T-helper 17 cell (primary cell): Measurements from ENCODE around the gene RAB18. TPM values are rescaled to one million over a fixed set of nuclear protein-coding genes. Genes with fewer than 3 reads are reported as not detected.

Source experiments
- ATAC-seq: fragments of 150-1000 bp; cut with Tn5 transposase; 2 replicates; pipeline ENCODE4 v1.10.0; 2021; ENCODE audit warnings: mild to moderate bottlenecking, moderate library complexity
- DNase-seq, 3 donors: peaks; one replicate each; pipeline versions ENCODE4 v3.0.0 to v3.0.0-alpha.2; 2020 to 2021
- H3K9me3 ChIP-seq: one replicate; pipeline ENCODE4 v1.7.0; 2013; ENCODE audit warnings: low read length, mild to moderate bottlenecking; ENCODE audit not compliant: control insufficient read depth, poor library complexity, severe bottlenecking
- H3K27ac Mint-ChIP-seq: one replicate; pipeline ENCODE4 v1.8.0; 2022; ENCODE audit warnings: mild to moderate bottlenecking, moderate library complexity, mixed read lengths
- H3K27me3 Mint-ChIP-seq: one replicate; pipeline ENCODE4 v1.8.0; 2022; ENCODE audit warnings: mixed read lengths
- H3K36me3 Mint-ChIP-seq: one replicate; pipeline ENCODE4 v1.8.0; 2022; ENCODE audit warnings: low read depth, mixed read lengths
- H3K4me1 Mint-ChIP-seq: one replicate; pipeline ENCODE4 v1.8.0; 2022; ENCODE audit warnings: mild to moderate bottlenecking, mixed read lengths
- H3K4me3 Mint-ChIP-seq: one replicate; pipeline ENCODE4 v1.8.0; 2022; ENCODE audit warnings: mild to moderate bottlenecking, moderate library complexity, mixed read lengths
- total RNA-seq, 4 donors: library from RNA in 2 of 4; stranded (reverse) in 2 of 4; gene quantifications; one replicate each; pipeline ENCODE4 v1.2.3 and lab custom pipeline; 2022 to 2026

The RAB18 gene
- total RNA-seq, 2 donors from 2014 or later: 101 to 112 TPM

DNA sequence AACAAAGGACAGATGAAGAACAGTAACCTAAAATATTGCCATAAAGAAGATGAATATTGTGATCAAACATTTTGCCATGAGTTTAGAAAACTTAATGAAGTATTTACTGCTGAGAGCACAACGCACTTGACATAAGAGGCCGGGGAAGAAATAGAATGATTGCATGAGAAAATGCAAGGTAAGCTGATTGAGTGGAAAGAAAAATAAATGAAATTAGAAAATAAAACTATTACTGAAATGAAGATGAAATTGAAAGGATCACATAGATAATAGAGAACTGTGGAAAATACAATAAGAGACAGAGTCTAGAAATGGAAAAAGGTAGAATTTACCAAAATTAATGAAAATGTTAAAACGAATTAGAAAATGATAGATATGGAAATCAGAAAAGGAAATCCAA is 10.1 kb downstream of the RAB18 start:
- DNase-seq (no peak), ATAC-seq (no peak)
- Mint-ChIP-seq H3K4me3 (peak overlapping the region; percentile 47), H3K27ac (peak overlapping the region; percentile 91), H3K27me3 (no peaks in the 10 kb centered on the region), H3K36me3 (peaks cover 15% of the 10 kb centered on the region), H3K4me1 (peaks cover 50% of the 10 kb centered on the region)
- H3K9me3 ChIP-seq: no peaks in the 10 kb centered on the region

DNA sequence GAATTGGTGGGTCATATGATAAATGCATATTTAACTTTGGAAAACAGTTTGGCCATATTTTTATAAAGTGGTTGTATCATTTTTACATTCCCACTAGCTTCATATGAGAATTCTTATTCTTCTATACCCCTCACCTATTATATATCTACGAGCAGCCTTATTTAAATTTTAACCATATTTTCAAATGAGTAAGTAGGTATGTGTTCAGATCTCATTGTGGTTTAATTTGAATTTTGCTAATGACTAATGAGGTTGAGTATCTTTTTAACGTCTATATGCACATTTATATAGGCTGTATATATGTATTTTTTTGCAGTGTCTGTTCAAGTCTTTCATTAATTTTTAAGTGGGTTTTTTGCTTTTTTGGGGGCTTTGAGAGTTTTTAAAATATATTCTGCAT is 14.2 kb downstream of the RAB18 start:
- DNase-seq (no peak), ATAC-seq (no peak)
- Mint-ChIP-seq H3K36me3 (peaks cover 5% of the 10 kb centered on the region), H3K27ac (no peak overlapping the region), H3K27me3 (no peaks in the 10 kb centered on the region), H3K4me3 (no peak overlapping the region), H3K4me1 (peaks cover 56% of the 10 kb centered on the region)
- H3K9me3 ChIP-seq: no peaks in the 10 kb centered on the region

DNA sequence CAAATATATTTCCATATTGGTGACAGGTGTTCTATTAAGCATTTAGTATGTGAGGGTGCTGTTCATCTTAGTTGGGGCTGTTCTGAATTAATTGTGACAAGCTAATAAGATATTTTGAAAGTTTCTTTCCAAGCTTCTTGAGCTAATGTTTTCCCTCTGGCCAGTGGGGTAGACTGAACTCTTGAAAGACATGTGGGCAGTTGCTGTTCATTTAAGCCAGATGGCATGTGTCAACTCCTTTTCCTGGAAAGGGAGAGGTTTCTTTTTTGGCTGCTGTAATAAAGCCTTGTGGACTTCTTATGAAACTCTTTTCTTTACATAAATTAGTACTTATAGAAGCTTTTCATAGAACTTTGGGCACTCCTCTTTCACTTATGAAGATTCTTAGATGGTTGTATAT is 21.7 kb downstream of the RAB18 start:
- H3K27ac Mint-ChIP-seq: no peak overlapping the region
- no peak for ATAC-seq

DNA sequence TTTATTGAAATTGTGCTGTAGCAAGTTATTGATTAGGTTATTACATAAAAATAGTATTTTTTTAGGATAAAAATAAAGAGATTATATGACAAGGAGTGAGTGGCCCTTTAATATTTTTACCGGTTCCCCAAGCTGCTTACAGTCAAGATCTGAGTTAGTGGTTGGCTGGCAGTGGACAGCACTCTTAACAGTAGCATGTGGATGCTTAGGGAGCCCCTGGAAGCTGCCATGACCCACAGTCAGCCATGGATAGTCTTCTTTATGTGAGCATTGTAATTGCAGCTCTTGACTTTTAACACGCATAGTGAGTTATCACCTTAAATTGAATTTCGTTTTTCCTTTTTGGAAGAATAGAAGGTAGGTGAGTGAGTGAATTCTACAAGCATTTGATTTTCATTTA is 22.1 kb downstream of the RAB18 start:
- ATAC-seq: no peak
- H3K9me3 ChIP-seq: no peaks in the 10 kb centered on the region
- H3K27ac Mint-ChIP-seq: no peak overlapping the region
- peaks cover 60% of the 10 kb centered on the region for H3K4me1 Mint-ChIP-seq
- no peak overlapping the region for H3K4me3 Mint-ChIP-seq
- DNase-seq: no peak
- no peaks in the 10 kb centered on the region for H3K27me3 Mint-ChIP-seq
- peaks cover 4% of the 10 kb centered on the region for H3K36me3 Mint-ChIP-seq

More for the DNA sequence above, 21.7 kb downstream of the RAB18 start:
- no peak for DNase-seq
- peaks cover 4% of the 10 kb centered on the region for H3K36me3 Mint-ChIP-seq
- H3K27me3 Mint-ChIP-seq: no peaks in the 10 kb centered on the region
- H3K9me3 ChIP-seq: no peaks in the 10 kb centered on the region
- H3K4me3 Mint-ChIP-seq: no peak overlapping the region
- peaks cover 59% of the 10 kb centered on the region for H3K4me1 Mint-ChIP-seq

DNA sequence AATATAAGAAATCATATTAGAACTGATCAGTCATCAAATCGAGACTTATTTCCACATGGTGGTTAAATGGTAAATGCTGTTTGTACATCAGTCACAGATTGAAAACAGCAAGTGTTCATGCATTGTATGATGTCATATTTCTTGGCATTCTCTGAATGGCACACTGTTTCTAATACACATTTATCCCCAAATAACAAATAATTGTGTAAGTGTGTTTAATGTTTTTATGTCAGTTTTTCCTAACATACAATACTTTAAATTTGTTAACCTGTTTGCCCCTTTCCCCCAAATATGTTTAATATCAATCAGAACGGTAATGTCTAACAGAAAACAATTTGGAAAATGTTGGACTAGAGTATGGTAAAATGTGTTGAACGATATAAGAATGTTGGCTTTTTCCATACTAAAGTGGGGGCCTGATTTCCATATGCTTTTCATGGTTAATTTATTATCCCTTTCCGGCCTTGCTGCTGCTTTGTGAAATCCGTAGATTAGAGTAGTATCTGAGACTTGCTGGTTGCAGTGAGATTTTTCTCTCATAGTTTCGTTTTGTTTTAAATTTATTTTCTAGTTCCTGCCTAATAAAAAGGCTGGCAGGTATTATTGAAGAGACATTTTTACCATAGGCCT is 23.7 kb downstream of the RAB18 start:
- no peaks in the 10 kb centered on the region for H3K9me3 ChIP-seq
- no peak overlapping the region for H3K4me3 Mint-ChIP-seq
- DNase-seq (no peak), ATAC-seq (no peak)
- peaks cover 50% of the 10 kb centered on the region for H3K4me1 Mint-ChIP-seq
- peaks cover 4% of the 10 kb centered on the region for H3K36me3 Mint-ChIP-seq
- H3K27me3 Mint-ChIP-seq: no peaks in the 10 kb centered on the region
- peak overlapping the region; percentile 67 for H3K27ac Mint-ChIP-seq

DNA sequence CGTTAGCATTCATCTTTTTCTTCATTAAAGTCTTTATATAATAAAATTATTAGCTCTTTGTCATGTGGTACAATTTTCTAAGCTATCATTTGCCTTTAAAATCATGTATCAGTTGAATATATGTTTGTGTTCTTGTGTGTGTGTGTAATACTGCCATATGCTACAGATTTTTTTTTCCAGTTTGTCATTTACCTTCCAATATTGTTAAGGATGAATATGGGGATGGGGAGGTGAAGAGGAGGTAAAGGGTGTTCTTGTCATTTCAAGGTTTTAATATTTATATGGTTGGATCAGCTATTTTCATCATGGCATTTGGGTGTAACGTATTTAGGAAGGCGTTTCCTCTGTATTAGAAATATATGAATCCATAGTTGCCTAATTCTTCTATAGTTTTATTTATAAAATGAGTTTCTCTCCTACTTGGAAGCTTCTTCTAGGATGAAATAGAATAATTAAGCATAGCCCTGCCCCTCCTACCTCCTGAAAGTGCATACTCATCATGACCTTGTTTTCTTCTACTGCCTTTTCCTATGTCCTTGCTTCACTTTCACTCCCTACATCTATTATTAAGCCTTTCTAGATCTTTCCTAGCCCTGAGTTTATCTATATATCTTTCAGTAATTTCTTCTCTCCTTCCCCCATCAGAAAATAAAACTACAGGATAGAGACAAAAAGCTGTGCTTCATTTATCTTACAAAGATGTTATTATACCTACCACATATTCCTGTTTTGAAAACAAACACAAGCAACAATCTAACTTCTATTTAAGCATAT is 25.1 kb downstream of the RAB18 start:
- no peak overlapping the region for H3K4me3 Mint-ChIP-seq
- no peaks in the 10 kb centered on the region for H3K9me3 ChIP-seq
- peak overlapping the region; percentile 88 for H3K27ac Mint-ChIP-seq
- DNase-seq (no peak), ATAC-seq (no peak)
- H3K4me1 Mint-ChIP-seq: peaks cover 43% of the 10 kb centered on the region
- H3K27me3 Mint-ChIP-seq: no peaks in the 10 kb centered on the region
- H3K36me3 Mint-ChIP-seq: peaks cover 4% of the 10 kb centered on the region

DNA sequence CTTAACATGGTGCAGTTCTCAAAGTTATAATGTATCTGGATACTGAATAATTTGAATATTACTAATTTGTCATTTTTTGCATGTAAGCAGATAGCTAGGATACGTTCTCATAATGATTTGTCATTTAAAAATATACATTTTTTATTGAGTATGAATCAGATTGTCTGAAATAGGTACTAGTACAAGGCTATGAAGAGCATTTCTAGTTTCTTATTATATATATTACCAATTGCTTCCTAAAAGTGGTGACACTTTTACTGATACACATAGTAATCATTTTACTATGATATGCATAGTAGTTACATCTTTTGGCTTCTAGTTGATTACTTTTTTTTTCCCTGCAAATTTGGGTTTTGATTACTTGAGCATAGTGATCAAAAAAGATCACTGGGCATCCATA is 26.4 kb downstream of the RAB18 start:
- no peaks in the 10 kb centered on the region for H3K9me3 ChIP-seq
- no peak for ATAC-seq
- no peak for DNase-seq
- H3K27ac Mint-ChIP-seq: peak overlapping the region; percentile 87
- peaks cover 32% of the 10 kb centered on the region for H3K4me1 Mint-ChIP-seq
- H3K4me3 Mint-ChIP-seq: no peak overlapping the region
- no peaks in the 10 kb centered on the region for H3K27me3 Mint-ChIP-seq
- peaks cover 4% of the 10 kb centered on the region for H3K36me3 Mint-ChIP-seq

DNA sequence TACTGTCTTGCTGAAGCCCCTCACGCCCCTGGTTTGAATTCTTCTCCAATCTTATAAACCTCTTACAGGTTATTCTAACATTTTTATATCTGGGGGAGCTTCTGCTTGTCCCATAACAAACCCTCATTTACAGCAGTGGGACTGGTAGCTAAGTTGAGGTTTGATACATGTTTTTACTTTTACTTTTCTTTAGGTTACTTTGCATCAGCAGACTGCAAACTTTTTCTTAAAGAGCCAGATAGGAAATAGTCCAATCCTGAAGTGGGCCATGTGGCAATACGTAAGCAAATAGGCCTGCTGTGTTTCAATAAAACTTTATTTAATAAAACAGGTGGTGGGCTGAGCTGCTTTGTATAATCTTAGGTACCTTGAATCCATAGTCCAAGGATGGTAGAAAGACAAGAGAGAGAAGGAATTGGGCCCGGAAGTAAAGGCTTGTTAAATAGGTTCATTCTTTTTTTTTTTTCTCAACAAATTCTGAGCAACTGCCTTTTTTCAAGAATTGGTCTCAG is 27.3 kb downstream of the RAB18 start:
- ATAC-seq (peak; percentile 18), DNase-seq (no peak)
- Mint-ChIP-seq H3K27me3 (no peaks in the 10 kb centered on the region), H3K27ac (peak overlapping the region; percentile 87), H3K4me3 (peak overlapping the region; percentile 68), H3K4me1 (peaks cover 29% of the 10 kb centered on the region), H3K36me3 (peaks cover 4% of the 10 kb centered on the region)
- H3K9me3 ChIP-seq: no peaks in the 10 kb centered on the region

DNA sequence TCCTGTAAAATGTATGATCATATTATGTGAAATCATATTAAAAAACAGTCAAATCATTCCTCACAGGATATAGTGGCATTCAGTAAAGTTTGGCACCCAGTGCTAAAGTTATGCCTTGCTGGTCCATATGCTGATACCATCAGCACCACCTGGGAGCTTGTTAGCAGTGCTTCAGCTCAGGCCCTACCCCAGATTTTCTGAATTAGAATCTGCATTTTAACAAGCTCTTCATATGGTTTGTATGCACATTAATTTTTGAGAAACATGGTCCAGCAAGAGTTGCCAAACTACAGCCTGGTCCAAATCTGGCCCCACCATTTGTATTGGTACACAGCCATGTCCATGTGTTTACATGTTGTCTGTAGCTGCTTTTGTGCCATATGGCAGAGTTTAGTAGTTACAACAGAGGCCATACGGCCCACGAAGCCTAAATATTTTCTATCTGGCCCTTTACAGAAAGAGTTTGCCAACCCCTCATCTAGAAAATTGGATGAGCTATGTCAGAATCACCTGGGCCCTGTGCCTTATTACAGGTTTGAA is 30.1 kb downstream of the RAB18 start:
- Mint-ChIP-seq H3K4me3 (no peak overlapping the region), H3K27ac (no peak overlapping the region), H3K4me1 (peaks cover 24% of the 10 kb centered on the region), H3K36me3 (peaks cover 3% of the 10 kb centered on the region), H3K27me3 (no peaks in the 10 kb centered on the region)
- ATAC-seq: no peak
- no peaks in the 10 kb centered on the region for H3K9me3 ChIP-seq
- DNase-seq: no peak

DNA sequence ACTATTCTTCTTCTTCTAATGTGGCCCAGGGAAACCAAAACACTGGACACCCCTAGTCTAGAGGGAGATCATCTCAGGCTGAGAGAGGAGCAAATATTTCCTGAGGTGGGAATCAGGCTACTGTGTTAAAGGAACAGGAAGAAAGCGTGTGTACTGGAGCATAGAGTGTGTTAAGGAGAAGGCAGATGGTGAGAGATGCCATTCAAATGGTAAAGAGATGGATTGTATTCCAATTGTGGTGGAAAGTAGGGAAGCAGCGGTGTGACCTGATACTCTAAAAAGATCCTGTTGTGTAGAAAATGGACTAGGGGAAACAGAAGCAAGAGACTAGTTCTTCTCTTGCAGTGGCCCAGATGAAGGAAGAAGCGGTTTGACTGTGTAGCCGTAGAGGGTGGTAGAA is 31.2 kb downstream of the RAB18 start:
- H3K4me3 Mint-ChIP-seq: no peak overlapping the region
- H3K9me3 ChIP-seq: no peaks in the 10 kb centered on the region
- H3K4me1 Mint-ChIP-seq: peaks cover 21% of the 10 kb centered on the region
- no peak for ATAC-seq
- DNase-seq: no peak
- H3K27ac Mint-ChIP-seq: no peak overlapping the region
- no peaks in the 10 kb centered on the region for H3K27me3 Mint-ChIP-seq
- H3K36me3 Mint-ChIP-seq: no peaks in the 10 kb centered on the region

DNA sequence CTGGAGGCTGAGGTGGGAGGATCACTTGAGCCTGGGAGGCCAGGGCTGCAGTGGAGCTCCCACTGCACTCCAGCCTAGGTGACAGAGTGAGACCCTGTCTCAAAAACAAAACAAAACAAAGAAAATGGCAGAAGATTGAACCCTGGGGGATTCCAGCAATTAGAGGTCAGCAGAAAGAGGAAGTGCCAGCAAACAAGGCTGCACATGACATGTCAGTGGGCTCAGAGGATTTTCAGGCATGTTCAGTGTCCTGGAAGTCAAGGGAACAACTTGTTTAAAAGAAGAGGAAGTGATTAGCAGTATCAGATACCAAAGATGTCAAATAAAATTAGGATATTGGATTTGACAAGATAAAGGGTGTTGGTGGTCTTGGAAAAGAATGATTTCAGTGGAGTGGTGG is 32.3 kb downstream of the RAB18 start:
- Mint-ChIP-seq H3K4me3 (no peak overlapping the region), H3K4me1 (peaks cover 26% of the 10 kb centered on the region), H3K36me3 (no peaks in the 10 kb centered on the region), H3K27ac (no peak overlapping the region), H3K27me3 (no peaks in the 10 kb centered on the region)
- no peaks in the 10 kb centered on the region for H3K9me3 ChIP-seq
- no peak for ATAC-seq
- no peak for DNase-seq

DNA sequence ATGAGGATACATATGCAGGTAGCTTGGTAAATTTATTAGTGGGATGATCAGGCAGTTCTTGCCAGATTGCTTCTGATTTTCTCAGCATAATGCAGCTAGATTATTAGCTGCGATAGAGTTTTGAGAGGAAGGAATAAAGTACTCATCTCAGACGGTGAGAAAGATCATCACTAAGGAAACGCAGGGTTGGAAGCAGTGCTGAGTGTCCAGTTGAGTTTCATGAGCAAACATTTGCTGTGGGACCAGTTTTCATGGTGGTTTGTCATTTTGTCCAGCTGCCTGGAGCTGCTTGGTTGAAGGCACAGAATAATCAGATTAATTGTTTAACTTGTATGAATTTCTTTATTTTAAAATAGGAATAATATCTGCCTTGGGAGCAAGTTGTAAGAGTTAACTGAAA is 33.1 kb downstream of the RAB18 start:
- H3K4me3 Mint-ChIP-seq: no peak overlapping the region
- no peaks in the 10 kb centered on the region for H3K9me3 ChIP-seq
- H3K27ac Mint-ChIP-seq: no peak overlapping the region
- no peak for ATAC-seq
- no peaks in the 10 kb centered on the region for H3K27me3 Mint-ChIP-seq
- H3K36me3 Mint-ChIP-seq: no peaks in the 10 kb centered on the region
- peaks cover 29% of the 10 kb centered on the region for H3K4me1 Mint-ChIP-seq
- no peak for DNase-seq

DNA sequence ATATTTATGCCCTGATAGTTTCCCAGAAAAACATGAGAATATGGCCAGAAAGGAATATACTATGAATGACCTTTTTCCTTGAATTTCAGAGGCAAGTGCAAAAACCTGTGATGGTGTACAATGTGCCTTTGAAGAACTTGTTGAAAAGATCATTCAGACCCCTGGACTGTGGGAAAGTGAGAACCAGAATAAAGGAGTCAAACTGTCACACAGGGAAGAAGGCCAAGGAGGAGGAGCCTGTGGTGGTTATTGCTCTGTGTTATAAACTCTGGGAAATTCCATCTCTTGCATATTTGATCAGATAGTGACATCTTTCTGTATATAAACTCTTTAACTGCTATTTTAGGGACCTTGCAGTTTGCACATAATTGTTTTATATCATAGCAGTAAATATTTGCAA is 33.7 kb downstream of the RAB18 start:
- H3K4me1 Mint-ChIP-seq: peaks cover 33% of the 10 kb centered on the region
- peak overlapping the region; percentile 82 for H3K27ac Mint-ChIP-seq
- H3K9me3 ChIP-seq: no peaks in the 10 kb centered on the region
- ATAC-seq (no peak), DNase-seq (no peak)
- no peaks in the 10 kb centered on the region for H3K27me3 Mint-ChIP-seq
- no peak overlapping the region for H3K4me3 Mint-ChIP-seq
- no peaks in the 10 kb centered on the region for H3K36me3 Mint-ChIP-seq
